Measurements from ENCODE around the gene RBP5. TPM values are rescaled to one million over a fixed set of nuclear protein-coding genes. Genes with fewer than 3 reads are reported as not detected.

The RBP5 gene
- total and polyA plus RNA-seq, 2 donors (not counting 1 experiment from before 2014, with no cell fraction given): not detected

- DNase-seq (ENCODE audit: low read depth in 2 of 2): no peak
- Histone ChIP-seq H3K4me2 (ENCODE audit: extremely low read depth, insufficient read depth, low read length) (no peak overlapping the region), H3K36me3 (ENCODE audit: control insufficient read depth, insufficient read depth, low read length) (peaks cover 4% of the 10 kb centered on the region), H3K27me3 (ENCODE audit: control insufficient read depth, insufficient read depth, low read length) (no peaks in the 10 kb centered on the region), H3K9ac (ENCODE audit: insufficient read depth, low read length) (no peak overlapping the region), H4K20me1 (ENCODE audit: control insufficient read depth, extremely low read depth, insufficient read depth, low read length) (no peaks in the 10 kb centered on the region), H3K4me1 (ENCODE audit: control insufficient read depth, extremely low read depth, insufficient read depth, low read length) (no peaks in the 10 kb centered on the region), H3K4me3 (replicated peaks in 1 of 4; ENCODE audit: control extremely low read depth in 1 of 4, insufficient read depth in 1 of 4, low read depth in 3 of 4, low read length in 4 of 4) (no peak overlapping the region), H3K27ac (ENCODE audit: insufficient read depth, low read length) (no peak overlapping the region), H3K9me3 (ENCODE audit: control insufficient read depth, insufficient read depth, low read depth, low read length) (no peaks in the 10 kb centered on the region), H2AFZ (ENCODE audit: low read length) (no peak overlapping the region), H3K79me2 (ENCODE audit: control insufficient read depth, insufficient read depth, low read length) (no peaks in the 10 kb centered on the region)
- TF ChIP-seq CTCF (conservative IDR thresholded peaks at IDR 0.05 in 1 of 2, IDR thresholded peaks at IDR 0.05 in 1 of 2; ENCODE audit: low read depth in 1 of 2, low read length in 2 of 2): no peak
- no peak for TF ChIP-seq EZH2 (IDR thresholded peaks at IDR 0.05; ENCODE audit: low read length, missing control alignments)
Measured at GRCh38 chr12:7116916-7117315, 11.8 kb downstream of the RBP5 start.

GRCh38 chr12:7116196-7116595 lies 12.5 kb downstream of the RBP5 start:
- peaks cover 4% of the 10 kb centered on the region for H3K36me3 ChIP-seq (ENCODE audit: control insufficient read depth, insufficient read depth, low read length)
- H3K4me3 ChIP-seq (replicated peaks in 1 of 4; ENCODE audit: control extremely low read depth in 1 of 4, insufficient read depth in 1 of 4, low read depth in 3 of 4, low read length in 4 of 4): no peak overlapping the region
- TF ChIP-seq EZH2 (IDR thresholded peaks at IDR 0.05; ENCODE audit: low read length, missing control alignments): no peak
- no peak for TF ChIP-seq CTCF (conservative IDR thresholded peaks at IDR 0.05 in 1 of 2, IDR thresholded peaks at IDR 0.05 in 1 of 2; ENCODE audit: low read depth in 1 of 2, low read length in 2 of 2)
- H3K27ac ChIP-seq (ENCODE audit: insufficient read depth, low read length): no peak overlapping the region
- H4K20me1 ChIP-seq (ENCODE audit: control insufficient read depth, extremely low read depth, insufficient read depth, low read length): no peaks in the 10 kb centered on the region
- no peak overlapping the region for H3K4me2 ChIP-seq (ENCODE audit: extremely low read depth, insufficient read depth, low read length)
- H2AFZ ChIP-seq (ENCODE audit: low read length): no peak overlapping the region
- no peaks in the 10 kb centered on the region for H3K27me3 ChIP-seq (ENCODE audit: control insufficient read depth, insufficient read depth, low read length)
- H3K9me3 ChIP-seq (ENCODE audit: control insufficient read depth, insufficient read depth, low read depth, low read length): no peaks in the 10 kb centered on the region
- no peaks in the 10 kb centered on the region for H3K79me2 ChIP-seq (ENCODE audit: control insufficient read depth, insufficient read depth, low read length)
- no peak overlapping the region for H3K9ac ChIP-seq (ENCODE audit: insufficient read depth, low read length)
- no peaks in the 10 kb centered on the region for H3K4me1 ChIP-seq (ENCODE audit: control insufficient read depth, extremely low read depth, insufficient read depth, low read length)
- DNase-seq (ENCODE audit: low read depth in 2 of 2): no peak

GRCh38 chr12:7114851-7115250 lies 13.8 kb downstream of the RBP5 start:
- Histone ChIP-seq H3K9me3 (ENCODE audit: control insufficient read depth, insufficient read depth, low read depth, low read length) (no peaks in the 10 kb centered on the region), H2AFZ (ENCODE audit: low read length) (no peak overlapping the region), H3K4me2 (ENCODE audit: extremely low read depth, insufficient read depth, low read length) (no peak overlapping the region), H3K9ac (ENCODE audit: insufficient read depth, low read length) (no peak overlapping the region), H3K4me3 (replicated peaks in 1 of 4; ENCODE audit: control extremely low read depth in 1 of 4, insufficient read depth in 1 of 4, low read depth in 3 of 4, low read length in 4 of 4) (no peak overlapping the region), H3K36me3 (ENCODE audit: control insufficient read depth, insufficient read depth, low read length) (peaks cover 4% of the 10 kb centered on the region), H3K79me2 (ENCODE audit: control insufficient read depth, insufficient read depth, low read length) (no peaks in the 10 kb centered on the region), H3K27ac (ENCODE audit: insufficient read depth, low read length) (no peak overlapping the region), H3K4me1 (ENCODE audit: control insufficient read depth, extremely low read depth, insufficient read depth, low read length) (no peaks in the 10 kb centered on the region), H3K27me3 (ENCODE audit: control insufficient read depth, insufficient read depth, low read length) (no peaks in the 10 kb centered on the region), H4K20me1 (ENCODE audit: control insufficient read depth, extremely low read depth, insufficient read depth, low read length) (no peaks in the 10 kb centered on the region)
- DNase-seq (ENCODE audit: low read depth in 2 of 2): no peak
- no peak for TF ChIP-seq CTCF (conservative IDR thresholded peaks at IDR 0.05 in 1 of 2, IDR thresholded peaks at IDR 0.05 in 1 of 2; ENCODE audit: low read depth in 1 of 2, low read length in 2 of 2)

All from fibroblast of lung (primary cell).